GM19463 (cell line): ENCODE results near the gene RAPGEF6.
"Not testable (repeated sequence)": the region's sequence is repeated elsewhere in the genome, so short reads cannot be mapped to it uniquely, and the experiment has no call there.

Experiments
- ATAC-seq: cut with Tn5 transposase; IDR thresholded peaks from one replicate; pipeline ENCODE4 v1.9.1; 2021; ENCODE audit warnings: mild to moderate bottlenecking, moderate library complexity; ENCODE audit not compliant: unreplicated experiment

The RAPGEF6 gene

GRCh38 chr5:131396015-131396414 is 239.0 kb downstream of the RAPGEF6 start:
- peak; percentile 78 for ATAC-seq

GRCh38 chr5:131394128-131394527 is 240.9 kb downstream of the RAPGEF6 start:
- ATAC-seq: peak; percentile 80

- ATAC-seq: no peak
These were observed 241.5 kb downstream of the RAPGEF6 start for GRCh38 chr5:131393498-131393968.

- no peak for ATAC-seq
These were observed 242.4 kb downstream of the RAPGEF6 start for GRCh38 chr5:131392466-131393095.

- no peak for ATAC-seq
These were observed 245.2 kb downstream of the RAPGEF6 start for GRCh38 chr5:131389869-131390265.

GRCh38 chr5:131389096-131389868 is 245.7 kb downstream of the RAPGEF6 start:
- ATAC-seq: peak; percentile 36

- ATAC-seq: no peak
These were observed 247.8 kb downstream of the RAPGEF6 start for GRCh38 chr5:131387255-131387654.

GRCh38 chr5:131386779-131387178 is 248.2 kb downstream of the RAPGEF6 start:
- ATAC-seq: no peak

- ATAC-seq: no peak
These were observed 248.9 kb downstream of the RAPGEF6 start for GRCh38 chr5:131386124-131386523.

GRCh38 chr5:131384616-131385214 is 250.3 kb downstream of the RAPGEF6 start:
- ATAC-seq: no peak

- no peak for ATAC-seq
These were observed 250.9 kb downstream of the RAPGEF6 start for GRCh38 chr5:131384173-131384572.

GRCh38 chr5:131382407-131383395 is 252.3 kb downstream of the RAPGEF6 start:
- ATAC-seq: peak; percentile 55

- ATAC-seq: peak; percentile 47
These were observed 253.3 kb downstream of the RAPGEF6 start for GRCh38 chr5:131381777-131382176.

GRCh38 chr5:131381021-131381420 is 254.0 kb downstream of the RAPGEF6 start:
- ATAC-seq: no peak

- not testable (repeated sequence) for ATAC-seq
These were observed 254.8 kb downstream of the RAPGEF6 start for GRCh38 chr5:131380238-131380637.

- peak; percentile 40 for ATAC-seq
These were observed 255.3 kb downstream of the RAPGEF6 start for GRCh38 chr5:131379723-131380122.

- ATAC-seq: no peak
These were observed 256.1 kb downstream of the RAPGEF6 start for GRCh38 chr5:131378721-131379541.

- no peak for ATAC-seq
These were observed 257.2 kb downstream of the RAPGEF6 start for GRCh38 chr5:131377785-131378325.

GRCh38 chr5:131377346-131377745 is 257.7 kb downstream of the RAPGEF6 start:
- ATAC-seq: no peak
